ENCODE data around the gene PREPL. TPM values are rescaled to one million over a fixed set of nuclear protein-coding genes. Genes with fewer than 3 reads are reported as not detected.

Gene PREPL
- total RNA-seq: 25.7 and 33.0 TPM in 2 replicates

DNA sequence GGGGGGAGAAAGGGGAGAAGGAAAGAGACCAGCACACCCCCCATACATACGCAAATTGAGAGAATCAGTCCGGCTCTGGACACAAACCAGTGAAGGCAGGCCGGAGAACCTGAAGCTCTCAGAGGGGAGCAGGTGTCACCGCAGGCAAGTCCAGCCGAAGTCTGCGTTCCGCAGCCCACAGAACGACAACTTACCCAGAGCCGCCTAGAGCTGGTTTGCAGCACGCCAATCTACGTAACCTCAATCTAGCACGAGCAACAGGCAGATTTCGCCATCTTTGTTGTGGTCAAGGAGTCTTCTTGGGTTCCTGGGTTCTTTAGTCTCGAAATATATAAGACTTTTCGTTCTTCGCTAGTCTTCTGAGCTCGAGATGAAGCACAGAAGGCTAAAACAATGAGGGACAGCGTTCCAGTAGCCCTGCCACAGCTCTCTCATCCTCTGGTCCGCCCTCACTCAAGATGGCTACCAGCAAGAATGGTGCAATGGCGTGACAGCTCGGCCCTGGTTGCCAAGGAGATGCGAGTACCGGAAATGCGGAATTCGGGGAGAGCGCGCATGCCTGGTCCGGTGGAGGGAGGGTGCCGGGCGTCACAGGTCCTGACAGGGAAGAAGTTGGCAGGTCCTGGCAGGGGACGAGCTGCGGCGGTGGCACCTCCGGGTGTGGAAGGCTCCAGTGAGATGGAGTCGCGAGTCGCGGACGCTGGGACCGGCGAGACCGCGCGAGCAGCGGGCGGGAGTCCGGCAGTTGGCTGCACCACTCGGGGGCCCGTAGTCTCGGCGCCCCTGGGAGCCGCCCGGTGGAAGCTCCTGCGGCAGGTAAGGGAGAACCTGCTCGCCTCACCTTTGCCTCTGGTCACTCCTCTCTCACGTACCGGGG lies at the start of gene PREPL, which contains the start of gene CAMKMT:
Gene PREPL, minus strand, starts transcription at position 165 of the 877 bp plus-strand sequence. CDS start 15,152 bp downstream, outside the sequence.
Gene CAMKMT, plus strand, starts transcription at position 618 of the 877 bp plus-strand sequence.

Other genes starting within 250 kb of the PREPL start
- 8.1 and 12.8 TPM in 2 replicates for gene PPM1B, start 192.6 kb downstream of the PREPL start, total RNA-seq
- not detected in 2 replicates for gene SLC3A1, start 86.0 kb downstream of the PREPL start, total RNA-seq
- 1.9 and 8.6 TPM in 2 replicates for gene CAMKMT, start 453 bp upstream of the PREPL start, total RNA-seq